ENCODE measurements around the gene GJC1. TPM values are rescaled to one million over a fixed set of nuclear protein-coding genes. Genes with fewer than 3 reads are reported as not detected.

The GJC1 gene
- total and polyA plus RNA-seq, 2 experiments from 2014 or later: 14.8 to 37.3 TPM

DNA sequence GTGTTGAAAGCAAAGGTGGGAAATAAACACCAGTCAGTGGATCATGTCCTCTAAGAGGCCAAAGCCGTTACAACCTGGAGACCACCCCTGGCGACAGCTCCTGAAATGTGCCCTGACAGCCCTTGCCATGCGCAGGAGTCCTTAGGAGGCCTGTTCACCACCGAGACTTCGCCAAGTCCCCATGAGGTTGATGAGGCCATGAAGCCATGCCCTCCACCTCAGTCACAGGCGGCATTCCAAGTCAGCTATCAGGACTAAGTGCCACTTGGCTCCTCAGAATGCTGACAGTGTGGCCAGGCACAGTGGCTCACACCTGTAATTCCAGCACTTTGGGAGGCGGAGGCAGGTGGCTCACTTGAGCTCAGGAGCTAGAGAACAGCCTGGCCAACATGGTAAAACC, 44.2 kb downstream of the GJC1 start:
- DNase-seq (ENCODE audit: low read depth in 1 of 2, low spot score in 1 of 2): no peak
- Histone ChIP-seq H3K27me3 (no peaks in the 10 kb centered on the region), H3K4me3 (no peak overlapping the region), H3K4me1 (ENCODE audit: low read depth) (peaks cover 35% of the 10 kb centered on the region), H3K9me3 (ENCODE audit: low read depth) (no peaks in the 10 kb centered on the region), H3K36me3 (no peaks in the 10 kb centered on the region), H3K27ac (peak overlapping the region; percentile 85)
- TF ChIP-seq, protein P1, sequence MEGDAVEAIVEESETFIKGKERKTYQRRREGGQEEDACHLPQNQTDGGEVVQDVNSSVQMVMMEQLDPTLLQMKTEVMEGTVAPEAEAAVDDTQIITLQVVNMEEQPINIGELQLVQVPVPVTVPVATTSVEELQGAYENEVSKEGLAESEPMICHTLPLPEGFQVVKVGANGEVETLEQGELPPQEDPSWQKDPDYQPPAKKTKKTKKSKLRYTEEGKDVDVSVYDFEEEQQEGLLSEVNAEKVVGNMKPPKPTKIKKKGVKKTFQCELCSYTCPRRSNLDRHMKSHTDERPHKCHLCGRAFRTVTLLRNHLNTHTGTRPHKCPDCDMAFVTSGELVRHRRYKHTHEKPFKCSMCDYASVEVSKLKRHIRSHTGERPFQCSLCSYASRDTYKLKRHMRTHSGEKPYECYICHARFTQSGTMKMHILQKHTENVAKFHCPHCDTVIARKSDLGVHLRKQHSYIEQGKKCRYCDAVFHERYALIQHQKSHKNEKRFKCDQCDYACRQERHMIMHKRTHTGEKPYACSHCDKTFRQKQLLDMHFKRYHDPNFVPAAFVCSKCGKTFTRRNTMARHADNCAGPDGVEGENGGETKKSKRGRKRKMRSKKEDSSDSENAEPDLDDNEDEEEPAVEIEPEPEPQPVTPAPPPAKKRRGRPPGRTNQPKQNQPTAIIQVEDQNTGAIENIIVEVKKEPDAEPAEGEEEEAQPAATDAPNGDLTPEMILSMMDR (IDR thresholded peaks at IDR 0.05; ENCODE audit: low read depth, low read length): no peak

DNA sequence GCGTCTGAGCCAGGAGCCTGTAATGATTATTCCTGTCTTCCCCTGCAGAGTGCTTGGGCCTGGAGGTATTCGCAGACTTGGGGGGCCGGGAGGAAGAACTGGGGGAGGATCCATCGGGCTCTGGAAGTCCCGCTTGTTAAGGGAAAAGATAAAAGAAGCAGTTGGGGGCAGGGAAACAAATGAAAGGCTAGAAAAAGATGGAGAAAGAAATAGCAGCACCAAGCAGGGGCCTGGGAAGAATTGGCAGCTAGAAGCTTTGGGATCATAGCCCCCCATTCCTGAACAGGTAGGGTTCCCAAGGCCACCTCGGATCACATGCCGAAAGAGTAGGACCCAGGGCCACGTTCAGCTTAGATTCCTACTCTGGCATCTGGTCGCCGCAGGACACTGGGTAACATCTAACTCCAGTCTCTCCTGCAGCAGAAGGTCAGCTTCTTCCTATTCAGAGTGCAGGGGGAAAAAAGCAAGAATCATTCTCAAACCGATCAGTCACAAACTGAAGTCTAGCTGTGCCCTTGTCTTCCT, 47.7 kb downstream of the GJC1 start:
- Histone ChIP-seq H3K4me1 (ENCODE audit: low read depth) (peaks cover 32% of the 10 kb centered on the region), H3K27ac (peak overlapping the region; percentile 28)
- no peak for DNase-seq (ENCODE audit: low read depth in 1 of 2, low spot score in 1 of 2)

DNA sequence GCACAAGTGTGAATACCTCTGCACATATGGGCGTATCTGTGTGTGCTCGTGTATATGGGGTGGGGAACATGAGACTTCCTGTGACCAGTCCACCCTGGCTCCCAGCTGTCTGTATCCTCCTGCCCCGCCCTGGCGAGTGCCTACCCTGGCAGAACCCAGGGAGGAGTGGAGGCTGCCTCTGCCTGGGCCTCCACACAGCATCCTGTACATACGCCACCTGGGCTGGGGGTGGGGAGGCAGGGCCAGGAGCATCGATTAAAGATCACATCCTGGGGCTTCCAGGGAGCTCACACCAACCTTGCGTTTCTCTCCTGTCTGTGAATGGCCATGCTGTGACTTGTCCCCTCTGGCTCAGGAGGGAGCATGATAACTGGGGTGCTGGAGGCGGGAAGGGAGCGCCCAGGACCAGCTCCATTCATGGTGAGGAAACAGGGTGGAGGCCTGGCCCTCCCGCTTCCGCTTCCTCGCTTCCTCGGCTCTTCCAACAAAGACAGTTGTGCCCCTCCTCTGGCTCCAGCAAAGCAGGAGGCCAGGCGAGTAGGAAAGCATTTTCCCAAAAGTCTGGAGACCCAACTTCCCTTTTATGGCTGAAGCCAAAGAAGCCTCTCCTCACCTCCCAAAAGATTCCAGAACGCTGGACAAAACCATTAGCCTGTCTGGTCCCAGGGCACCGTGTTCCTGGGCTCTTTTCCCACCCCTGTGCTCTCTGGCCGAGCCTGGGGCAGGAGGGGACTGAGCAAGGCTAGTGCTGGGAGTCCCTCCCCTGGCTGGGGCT, 48.3 kb downstream of the GJC1 start:
- DNase-seq (ENCODE audit: low read depth in 1 of 2, low spot score in 1 of 2): peak in 1 of 2 donors; percentile 27
- TF ChIP-seq, protein P1 (IDR thresholded peaks at IDR 0.05; ENCODE audit: low read depth, low read length): no peak
- Histone ChIP-seq H3K27me3 (no peaks in the 10 kb centered on the region), H3K9me3 (ENCODE audit: low read depth) (no peaks in the 10 kb centered on the region), H3K27ac (peak overlapping the region; percentile 28), H3K36me3 (no peaks in the 10 kb centered on the region), H3K4me1 (ENCODE audit: low read depth) (peaks cover 26% of the 10 kb centered on the region), H3K4me3 (no peak overlapping the region)

More for the DNA sequence above, 47.7 kb downstream of the GJC1 start:
- Histone ChIP-seq H3K36me3 (no peaks in the 10 kb centered on the region), H3K9me3 (ENCODE audit: low read depth) (no peaks in the 10 kb centered on the region), H3K4me3 (no peak overlapping the region), H3K27me3 (no peaks in the 10 kb centered on the region)
- TF ChIP-seq, protein P1 (IDR thresholded peaks at IDR 0.05; ENCODE audit: low read depth, low read length): no peak

GRCh38 chr17:44780845-44781480, 49.1 kb downstream of the GJC1 start:
- no peak overlapping the region for H3K4me3 ChIP-seq
- no peaks in the 10 kb centered on the region for H3K9me3 ChIP-seq (ENCODE audit: low read depth)
- H3K27me3 ChIP-seq: no peaks in the 10 kb centered on the region
- no peak overlapping the region for H3K27ac ChIP-seq
- peaks cover 18% of the 10 kb centered on the region for H3K4me1 ChIP-seq (ENCODE audit: low read depth)
- H3K36me3 ChIP-seq: no peaks in the 10 kb centered on the region
- no peak for DNase-seq (ENCODE audit: low read depth in 1 of 2, low spot score in 1 of 2)
- TF ChIP-seq, protein P1 (IDR thresholded peaks at IDR 0.05; ENCODE audit: low read depth, low read length): no peak

- Histone ChIP-seq H3K27ac (no peak overlapping the region), H3K9me3 (ENCODE audit: low read depth) (no peaks in the 10 kb centered on the region), H3K4me3 (no peak overlapping the region), H3K4me1 (ENCODE audit: low read depth) (peaks cover 12% of the 10 kb centered on the region), H3K27me3 (no peaks in the 10 kb centered on the region), H3K36me3 (no peaks in the 10 kb centered on the region)
- DNase-seq (ENCODE audit: low read depth in 1 of 2, low spot score in 1 of 2): no peak
- TF ChIP-seq, protein P1 (IDR thresholded peaks at IDR 0.05; ENCODE audit: low read depth, low read length): no peak
Measured at GRCh38 chr17:44780161-44780560, 49.9 kb downstream of the GJC1 start.
